Left renal cortex interstitium (tissue), 4 donors: ENCODE results near the gene P2RX6. TPM values are rescaled to one million over a fixed set of nuclear protein-coding genes. Genes with fewer than 3 reads are reported as not detected.
A peak's percentile ranks its signal among the peaks of the same experiment; 100 is the strongest.
"Not testable (repeated sequence)": the region's sequence is repeated elsewhere in the genome, so short reads cannot be mapped to it uniquely, and the experiment has no call there.

Experiments
- DNase-seq, 4 donors: peaks; one replicate each; pipeline ENCODE4 v3.0.0-alpha.2; 2013; ENCODE audit warnings: low read depth in 4 of 4, low spot score in 2 of 4, missing footprints in 1 of 4
- polyA plus RNA-seq, 4 donors: library from polyadenylated mRNA; unstranded; fragments of 120-200 nt; gene quantifications; one replicate each; pipeline ENCODE4 v1.2.1, GENCODE V29; 2013; ENCODE audit not compliant: insufficient read length in 4 of 4

Gene P2RX6
- polyA plus RNA-seq, 4 donors: 0.92 to 2.3 (median 1.8) TPM

DNA sequence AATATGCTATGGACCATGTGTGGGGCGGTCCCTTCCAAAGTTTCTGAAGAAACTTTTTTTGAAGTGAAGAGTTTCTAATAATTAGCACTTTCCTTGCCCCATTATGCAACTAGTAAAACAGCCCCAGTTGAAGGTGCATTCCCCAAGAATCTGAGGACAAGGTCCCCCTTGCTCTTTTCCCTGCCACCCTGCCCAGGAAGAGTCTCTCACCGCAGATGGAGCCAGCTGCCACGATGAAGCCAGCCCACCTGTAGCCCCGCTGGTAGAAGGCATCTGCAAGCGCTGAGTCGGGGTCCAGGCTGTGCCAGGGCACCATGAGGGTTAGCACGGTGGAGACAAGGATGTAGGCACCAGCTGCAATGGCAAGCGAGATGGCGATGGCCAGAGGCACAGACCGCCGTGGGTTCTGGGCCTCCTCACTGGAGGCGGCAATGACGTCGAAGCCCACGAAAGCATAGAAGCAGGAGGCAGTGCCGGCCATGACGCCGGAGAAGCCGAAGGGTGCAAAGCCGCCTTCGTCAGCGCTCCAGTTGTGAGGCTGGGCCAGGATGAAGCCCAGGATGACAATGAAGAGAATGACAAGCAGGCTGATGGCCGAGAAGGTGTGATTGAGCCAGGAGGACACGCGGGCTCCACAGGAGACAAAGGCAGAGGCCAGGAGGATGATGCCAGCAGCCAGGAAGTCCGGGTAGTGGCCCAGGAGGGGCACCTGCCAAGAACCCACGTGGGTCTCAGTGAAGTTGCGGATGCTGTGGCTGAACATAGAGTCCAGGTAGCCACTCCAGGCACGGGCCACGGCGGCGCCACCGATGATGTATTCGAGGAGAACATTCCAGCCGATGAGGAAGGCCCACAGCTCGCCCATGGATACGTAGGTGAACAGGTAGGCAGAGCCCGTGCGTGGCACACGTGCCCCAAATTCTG, 15.9 kb downstream of the P2RX6 start:
- DNase-seq: no peak

DNA sequence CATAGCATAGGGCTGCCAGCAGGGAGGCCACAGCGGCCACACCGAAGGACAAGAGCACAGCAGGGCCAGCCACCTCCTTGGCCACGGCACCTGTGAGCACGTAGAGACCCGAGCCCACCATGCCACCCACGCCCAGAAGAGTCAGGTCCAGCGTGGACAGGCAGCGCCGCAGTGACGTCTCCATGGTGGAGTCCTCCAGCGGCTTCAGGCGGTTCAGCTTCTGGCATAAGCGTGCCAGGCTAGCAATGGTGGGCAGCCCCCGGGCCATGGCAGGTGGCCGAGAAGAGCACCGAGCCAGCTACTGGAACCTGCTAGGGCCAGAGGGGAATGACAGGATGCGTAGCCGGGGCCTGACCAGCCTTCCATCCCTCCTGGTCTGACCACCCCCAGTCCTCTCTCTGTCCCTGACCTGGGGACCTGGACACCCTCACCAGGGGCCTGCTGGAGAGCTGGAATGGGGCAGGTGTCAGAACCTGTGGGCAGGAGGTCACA, 16.6 kb downstream of the P2RX6 start:
- no peak for DNase-seq

DNA sequence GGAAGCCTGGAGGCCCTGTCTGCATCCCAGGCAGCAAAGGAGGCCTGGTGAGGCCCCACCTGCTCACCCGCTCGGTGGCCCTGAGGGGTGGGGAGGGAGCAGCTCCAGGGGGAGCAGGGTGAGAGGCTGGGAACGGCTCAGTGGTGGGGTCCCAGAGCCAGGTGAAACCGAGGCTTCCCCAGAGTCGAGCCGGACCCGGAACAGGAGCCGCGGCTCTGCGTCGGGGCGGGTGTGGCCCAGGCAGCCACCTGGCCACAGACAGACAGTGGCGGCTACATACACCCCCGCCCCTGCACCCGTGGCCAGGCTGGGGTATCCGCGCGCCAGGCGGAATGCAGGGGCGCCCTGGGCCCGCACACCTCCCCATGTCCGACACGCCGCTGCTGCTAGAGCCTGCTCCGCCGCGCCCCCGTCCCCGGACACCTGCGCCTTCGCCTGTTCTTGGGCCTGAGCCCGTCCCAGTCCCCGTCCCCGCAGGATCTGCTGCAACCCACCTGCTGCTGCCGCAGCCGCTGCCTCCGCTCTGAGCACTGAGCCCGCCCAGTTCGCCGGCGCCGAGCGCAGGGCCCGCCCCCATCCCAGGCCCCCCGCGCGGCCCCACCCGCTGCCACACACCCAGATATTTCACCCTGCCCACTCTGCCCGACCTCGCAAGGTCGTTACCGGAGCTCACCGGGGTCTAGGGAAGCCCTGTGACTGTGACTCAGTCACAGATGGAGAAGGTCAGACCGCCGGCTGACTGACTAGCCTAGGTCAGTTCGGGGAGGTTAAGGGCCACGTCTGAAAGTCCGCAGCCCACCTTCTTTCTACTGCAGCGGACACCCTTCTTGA, 17.3 kb downstream of the P2RX6 start, which contains the start of gene SLC7A4:
Gene SLC7A4 (minus strand): TSS at position 525 of the 831 bp plus-strand sequence. CDS start 749 bp downstream, outside the sequence.
- no peak for DNase-seq

- no peak for DNase-seq
These were observed 18.1 kb downstream of the P2RX6 start for GRCh38 chr22:21032868-21033688.

DNA sequence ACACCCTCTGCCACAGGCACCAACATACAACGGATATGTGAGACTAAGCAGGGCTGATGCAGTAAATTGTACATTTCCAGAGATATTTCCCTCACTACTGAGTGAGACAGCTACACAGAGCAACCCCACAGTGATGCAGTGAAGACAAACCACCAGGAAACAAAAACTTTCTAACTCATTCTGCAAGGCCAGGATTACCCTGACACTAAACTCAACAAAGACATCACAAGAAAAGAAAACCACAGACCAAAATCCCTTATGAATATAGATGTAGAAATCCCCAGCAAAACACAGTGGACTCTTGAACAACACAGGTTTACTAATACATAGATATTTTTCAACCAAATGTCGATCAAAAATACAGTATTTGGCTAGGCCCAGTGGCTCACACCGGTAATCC, 18.9 kb downstream of the P2RX6 start:
- no peak for DNase-seq

- DNase-seq: no peak
These were observed 20.0 kb downstream of the P2RX6 start for GRCh38 chr22:21034989-21035388.

DNA sequence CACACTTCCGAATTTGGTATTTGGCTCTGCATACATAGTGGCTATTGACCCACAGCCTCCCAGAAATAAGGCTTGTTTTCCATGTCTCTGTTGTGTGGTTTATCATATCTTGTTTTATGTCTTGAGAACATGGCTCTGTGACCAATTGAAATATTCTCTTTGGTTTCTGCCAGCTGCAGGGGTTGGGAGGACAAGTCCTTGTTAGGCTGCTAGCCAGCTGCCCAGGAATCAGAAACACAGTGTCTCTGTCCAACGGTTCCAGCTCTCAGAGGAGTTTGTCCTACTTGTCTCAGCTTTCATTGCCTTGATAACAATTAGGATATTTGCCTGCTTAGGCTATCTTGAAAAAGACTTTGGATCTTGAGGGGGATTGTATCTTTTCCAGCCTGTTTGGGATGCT, 23.4 kb downstream of the P2RX6 start:
- no peak for DNase-seq

GRCh38 chr22:21039158-21039557, 24.2 kb downstream of the P2RX6 start:
- DNase-seq: not testable (repeated sequence)

DNA sequence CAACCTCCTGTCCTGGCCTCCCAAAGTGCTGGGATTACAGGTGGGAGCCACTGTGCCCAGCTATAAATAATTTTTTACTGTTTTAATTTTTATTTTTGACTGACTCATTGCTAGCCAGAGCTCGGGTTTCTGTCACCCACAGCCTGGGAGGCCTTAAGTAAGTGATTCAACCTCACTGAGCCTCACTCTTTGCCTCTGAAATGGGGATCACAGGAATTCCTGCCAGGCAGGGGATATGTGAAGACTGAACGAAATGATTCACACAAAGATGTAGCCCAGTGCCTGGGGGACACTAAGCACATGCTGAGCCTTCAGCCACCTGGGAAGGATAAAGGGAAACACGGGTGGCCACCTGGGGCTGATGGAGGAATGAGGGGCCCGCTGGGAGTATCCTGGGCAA, 27.0 kb downstream of the P2RX6 start:
- no peak for DNase-seq

GRCh38 chr22:21042978-21043859, 28.3 kb downstream of the P2RX6 start:
- DNase-seq: no peak

GRCh38 chr22:21043860-21044535, 29.0 kb downstream of the P2RX6 start:
- DNase-seq: no peak

DNA sequence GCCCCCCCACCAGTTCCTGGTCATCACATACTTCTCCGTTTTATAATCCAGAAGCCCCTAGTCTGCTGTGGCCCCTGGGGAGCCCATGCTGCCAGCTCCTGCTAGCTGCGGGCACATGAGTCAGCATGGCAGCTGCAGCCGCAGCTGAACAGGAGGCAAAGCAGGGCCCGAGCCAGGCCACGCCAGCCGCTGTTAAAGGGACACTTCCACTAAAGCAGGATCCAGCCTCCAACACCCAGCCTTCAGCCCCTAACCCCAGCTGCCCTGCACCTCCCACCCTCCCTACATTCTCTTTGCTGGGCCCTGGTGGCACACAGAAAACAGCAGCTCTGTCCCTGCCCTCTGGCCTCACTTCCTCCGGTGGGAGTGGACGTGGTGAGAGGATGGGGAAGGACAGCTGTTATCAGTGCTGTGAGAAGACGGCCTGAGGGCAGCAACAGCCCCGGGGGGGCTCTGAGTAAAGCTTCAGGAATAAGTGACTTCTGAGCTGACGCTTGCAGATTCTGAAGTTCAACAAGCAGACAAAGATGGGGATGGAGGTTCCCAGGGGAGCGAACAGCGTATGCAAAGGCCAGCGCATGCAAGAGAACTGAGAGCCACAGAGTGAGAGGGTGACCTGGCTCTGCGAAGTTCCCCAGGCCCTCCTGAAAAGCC, 30.1 kb downstream of the P2RX6 start:
- no peak for DNase-seq

DNA sequence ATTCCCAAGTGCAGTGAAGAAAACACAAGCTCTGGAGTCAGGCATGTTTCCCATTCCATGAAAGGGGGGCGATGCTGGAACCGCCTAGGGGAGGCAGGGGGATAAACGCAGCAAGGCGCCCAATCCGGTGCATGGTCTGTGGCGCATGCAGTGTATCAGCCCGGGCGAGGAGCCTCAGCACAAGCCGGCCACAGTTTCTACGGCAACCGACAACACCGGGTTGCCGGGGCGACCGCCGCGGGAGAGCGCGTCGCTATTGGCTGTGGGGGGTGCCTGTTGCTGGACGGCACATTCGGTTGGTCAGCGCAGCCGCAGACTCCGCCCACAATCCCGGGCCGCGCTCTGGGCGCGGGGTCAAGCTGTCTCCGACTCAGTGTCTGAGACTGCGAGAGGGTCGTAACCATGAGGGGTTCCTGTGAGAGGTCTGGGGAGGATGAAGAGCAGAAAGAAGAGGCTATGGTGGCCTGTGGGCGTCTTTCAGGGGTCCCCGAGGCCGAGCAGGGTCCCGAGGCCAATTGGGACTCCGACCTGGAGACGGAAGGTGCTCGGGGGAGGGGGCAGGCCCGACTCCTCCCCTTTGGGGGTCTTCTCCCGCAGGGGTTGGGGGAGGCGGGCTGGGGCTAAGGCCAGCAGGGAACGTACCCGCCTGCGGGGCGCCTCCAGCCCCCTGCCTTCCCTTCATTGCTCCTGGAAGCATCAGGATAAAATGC, 30.8 kb downstream of the P2RX6 start, which contains the start of gene LRRC74B:
Gene LRRC74B (plus strand): TSS at position 362 of the 710 bp plus-strand sequence. CDS start 41 bp downstream, at position 403.
- DNase-seq: peak; percentile 70 to 82 (median 74)

GRCh38 chr22:21047035-21047661, 32.2 kb downstream of the P2RX6 start:
- no peak for DNase-seq

DNA sequence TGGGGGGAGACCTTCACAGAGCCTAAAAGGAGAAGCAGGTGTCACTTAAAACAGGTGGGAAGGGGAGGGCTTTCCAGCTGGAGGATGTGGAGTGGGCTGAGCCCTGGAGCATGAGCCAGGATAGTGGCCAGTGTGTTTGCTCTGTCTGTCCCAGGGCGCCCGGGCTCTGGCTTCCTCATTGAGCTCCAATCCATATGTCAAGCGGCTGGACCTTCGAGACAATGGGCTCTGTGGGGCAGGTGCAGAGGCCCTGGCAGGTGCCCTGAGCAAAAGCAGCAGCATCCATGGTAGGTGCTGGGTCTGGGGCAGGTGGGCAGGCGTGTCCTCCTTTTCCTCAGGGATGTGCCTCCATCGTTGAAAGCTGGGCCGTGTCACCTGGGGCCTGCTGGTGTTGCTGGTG, 32.8 kb downstream of the P2RX6 start:
- DNase-seq: no peak

DNA sequence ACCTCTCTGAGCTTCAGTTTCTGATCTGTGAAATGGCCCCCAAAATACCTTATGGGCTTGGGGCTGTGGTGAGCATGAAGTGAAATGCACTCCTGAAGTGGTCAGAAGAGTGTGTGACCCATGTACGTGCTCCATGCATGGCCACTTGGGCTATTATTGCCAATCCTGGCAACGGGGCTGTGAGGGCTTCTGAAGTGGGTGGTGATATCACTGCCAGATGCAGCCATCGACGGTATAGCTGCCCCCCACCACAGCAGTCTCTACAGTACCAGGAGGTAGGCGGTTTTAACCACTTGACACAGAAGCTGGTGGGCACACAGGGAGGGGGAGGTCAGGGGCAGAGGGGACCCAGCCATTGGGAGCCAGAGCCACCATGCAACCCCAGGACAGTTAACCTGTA, 33.5 kb downstream of the P2RX6 start:
- DNase-seq: not testable (repeated sequence)

DNA sequence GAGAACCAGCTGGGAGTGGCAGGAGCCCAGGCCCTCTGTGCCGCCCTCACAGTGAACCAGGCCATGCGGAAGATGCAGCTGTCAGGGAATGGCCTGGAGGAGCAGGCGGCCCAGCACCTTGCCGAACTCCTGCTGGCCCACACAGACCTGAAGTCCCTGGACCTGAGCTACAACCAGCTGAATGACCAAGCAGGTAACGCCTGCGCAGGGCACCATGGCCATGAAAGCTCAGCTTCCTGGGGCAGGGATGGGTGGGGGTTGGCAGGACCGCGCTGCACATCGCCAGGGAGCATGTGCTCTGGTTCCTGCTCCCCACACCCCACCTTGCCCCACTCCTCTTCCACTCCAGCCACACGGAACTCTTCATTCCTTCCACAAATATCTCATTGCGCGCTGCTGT, 34.0 kb downstream of the P2RX6 start:
- DNase-seq: not testable (repeated sequence)
